Stomach (tissue), 9 donors: ENCODE results near the gene RAPSN. TPM values are rescaled to one million over a fixed set of nuclear protein-coding genes. Genes with fewer than 3 reads are reported as not detected.
A peak's percentile ranks its signal among the peaks of the same experiment; 100 is the strongest.

Source experiments
- DNase-seq, 2 donors: peaks; one replicate each; pipeline versions ENCODE4 v3.0.0 to v3.0.0-alpha.2; 2013 to 2019
- H3K27ac ChIP-seq, 5 donors: fragments of 200-600 bp in 4 of 5; sonication (generic) in 4 of 5; one replicate each; pipeline ENCODE4 v1.5.1; 2013 to 2019; ENCODE audit warnings: mild to moderate bottlenecking in 1 of 5, moderate library complexity in 1 of 5
- H3K27me3 ChIP-seq, 3 donors: fragments of 200-600 bp; sonication (generic); one replicate each; pipeline ENCODE4 v1.5.1; 2017 to 2019; ENCODE audit warnings: mixed run types in 1 of 3
- H3K36me3 ChIP-seq, 4 donors: fragments of 200-600 bp; sonication (generic); 1 replicate in 3 of 4; 2 replicates in 1 of 4; pipeline ENCODE4 v1.5.1; 2016 to 2019
- H3K4me1 ChIP-seq, 4 donors: fragments of 200-600 bp; sonication (generic); one replicate each; pipeline ENCODE4 v1.5.1; 2016 to 2019
- H3K4me3 ChIP-seq, 4 donors: fragments of 200-600 bp; sonication (generic) in 3 of 4; one replicate each; pipeline ENCODE4 v1.5.1; 2016 to 2019; ENCODE audit warnings: mild to moderate bottlenecking in 1 of 4
- H3K9me3 ChIP-seq, 4 donors: fragments of 200-600 bp; sonication (generic); one replicate each; pipeline ENCODE4 v1.5.1; 2016 to 2019
- CTCF ChIP-seq, 7 experiments: fragments of 450-650 bp in 4 of 7; fragments of 200-600 bp in 3 of 7; sonication (generic) in 3 of 7; IDR thresholded peaks; one replicate each; pipeline ENCODE4 v1.5.1; 2016 to 2019; ENCODE audit warnings: antibody characterized with exemption in 7 of 7, control low read depth in 2 of 7, mild to moderate bottlenecking in 1 of 7
- EP300 ChIP-seq: sonication (generic); formaldehyde crosslinking; IDR thresholded peaks from one replicate; pipeline ENCODE4 v1.6.1; 2017; ENCODE audit warnings: antibody characterized with exemption
- POLR2A ChIP-seq, 4 donors: fragments of 450-650 bp; IDR thresholded peaks; one replicate each; pipeline ENCODE4 v1.6.1; 2016; ENCODE audit warnings: antibody characterized with exemption in 4 of 4, control low read depth in 2 of 4, mild to moderate bottlenecking in 1 of 4, moderate library complexity in 1 of 4
- POLR2AphosphoS5 ChIP-seq, 3 donors: sonication (generic); formaldehyde crosslinking; IDR thresholded peaks; one replicate each; pipeline ENCODE4 v1.6.1; 2016; ENCODE audit warnings: antibody characterized with exemption in 3 of 3
- WGBS, 5 donors: extraction: QIAGEN DNeasy Blood & Tissue Kit in 3 of 5; methylation state at CpG; one replicate each; pipeline versions ENCODE4 v1.1.5 to v1.1.7; 2013 to 2018; 5-methylcytosine and 5-hydroxymethylcytosine counted together
- intact Hi-C: fragments of 100-400 bp; cut with DNase I; formaldehyde crosslinking; loops from one replicate; pipeline ENCODE4 v1.15.1; 2023; ENCODE audit warnings: low total_unique reads
- polyA plus RNA-seq, 3 donors: library from polyadenylated mRNA; stranded (reverse); fragments of 200-250 nt; gene quantifications; one replicate each; pipeline ENCODE4 v1.2.3, GENCODE V29; 2013
- small RNA-seq, 4 donors: library from RNA; depleted of rRNA; stranded (forward); fragments of <200 nt; gene quantifications; one replicate each; pipeline ENCODE3, GENCODE V24; 2016
- total RNA-seq, 5 donors: library from RNA; depleted of rRNA; stranded (reverse); fragments of >200 nt; gene quantifications; one replicate each; pipeline versions ENCODE4 v1.1.0 to v1.2.3, GENCODE V29; 2014 to 2016
- donor health status: healthy with polysubstance abuse.
- donor health status: Bipolar disorder and iron deficiency.
- donor health status: healthy.

The RAPSN gene
- total and polyA plus RNA-seq, 8 donors, result 0.20 to 1.2 (median 1.1) TPM; not detected in 5

DNA sequence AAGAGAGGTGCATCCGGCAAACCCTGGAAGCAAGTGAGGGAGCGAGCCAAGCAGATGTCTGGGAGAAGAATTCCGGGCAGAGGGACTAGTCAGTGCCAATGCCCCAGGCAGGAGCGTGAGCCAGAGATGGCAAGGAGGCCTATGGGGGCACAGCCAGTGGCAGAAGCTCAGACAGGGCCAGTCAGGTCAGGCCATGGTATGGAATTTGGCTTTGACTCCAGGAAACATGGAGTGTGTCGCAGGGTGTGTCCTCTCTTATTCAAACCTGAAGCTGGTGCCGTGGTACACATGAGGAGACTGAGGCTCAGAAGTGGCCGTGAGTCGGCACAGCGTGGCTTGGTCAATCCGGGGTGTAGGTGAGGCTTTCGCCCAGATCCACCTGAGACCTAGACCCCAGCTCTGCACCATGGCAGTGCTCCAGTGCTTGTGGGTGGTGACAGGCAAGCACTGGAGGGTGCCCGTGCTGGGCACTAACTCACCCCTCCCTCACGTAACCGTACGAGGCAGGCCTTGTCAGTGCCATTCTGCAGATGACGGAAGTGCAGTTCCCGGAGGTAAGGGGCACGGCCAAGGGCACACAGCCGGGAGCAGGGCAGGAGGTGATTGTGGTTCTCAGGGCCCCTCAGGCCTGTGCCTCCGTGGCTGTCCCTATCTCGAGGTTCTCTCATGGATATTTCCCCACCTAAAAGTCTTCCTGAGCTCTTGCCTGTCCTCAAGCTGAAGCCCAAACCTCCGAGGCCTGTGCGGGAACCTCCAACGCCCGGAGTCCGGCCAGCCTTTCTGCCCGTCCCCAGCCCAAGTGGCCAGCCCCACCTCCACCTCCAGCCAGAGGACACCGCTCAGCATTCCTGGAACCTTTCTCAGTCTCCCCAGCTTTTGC lies 60.0 kb downstream of the RAPSN start:
- WGBS, 5 donors, result 73 to 85% (median 80%) methylated on average over 24 to 28 of the region's 28 CpGs
- Histone ChIP-seq H3K9me3 (no peaks in the 10 kb centered on the region), H3K36me3 (no peaks in the 10 kb centered on the region), H3K27me3 (no peaks in the 10 kb centered on the region), H3K4me3 (no peak overlapping the region), H3K4me1 (peaks cover 0 to 24% (median 0%) of the 10 kb centered on the region in 4 donors), H3K27ac (peak overlapping the region in 2 of 5 donors; percentile 85 to 90)
- intact Hi-C loops, result no loop called here
- TF ChIP-seq CTCF (IDR thresholded peaks at IDR 0.05) (no peak), EP300 (no peak), POLR2A (IDR thresholded peaks at IDR 0.05) (no peak), POLR2AphosphoS5 (IDR thresholded peaks at IDR 0.05) (no peak)
- no peak for DNase-seq

DNA sequence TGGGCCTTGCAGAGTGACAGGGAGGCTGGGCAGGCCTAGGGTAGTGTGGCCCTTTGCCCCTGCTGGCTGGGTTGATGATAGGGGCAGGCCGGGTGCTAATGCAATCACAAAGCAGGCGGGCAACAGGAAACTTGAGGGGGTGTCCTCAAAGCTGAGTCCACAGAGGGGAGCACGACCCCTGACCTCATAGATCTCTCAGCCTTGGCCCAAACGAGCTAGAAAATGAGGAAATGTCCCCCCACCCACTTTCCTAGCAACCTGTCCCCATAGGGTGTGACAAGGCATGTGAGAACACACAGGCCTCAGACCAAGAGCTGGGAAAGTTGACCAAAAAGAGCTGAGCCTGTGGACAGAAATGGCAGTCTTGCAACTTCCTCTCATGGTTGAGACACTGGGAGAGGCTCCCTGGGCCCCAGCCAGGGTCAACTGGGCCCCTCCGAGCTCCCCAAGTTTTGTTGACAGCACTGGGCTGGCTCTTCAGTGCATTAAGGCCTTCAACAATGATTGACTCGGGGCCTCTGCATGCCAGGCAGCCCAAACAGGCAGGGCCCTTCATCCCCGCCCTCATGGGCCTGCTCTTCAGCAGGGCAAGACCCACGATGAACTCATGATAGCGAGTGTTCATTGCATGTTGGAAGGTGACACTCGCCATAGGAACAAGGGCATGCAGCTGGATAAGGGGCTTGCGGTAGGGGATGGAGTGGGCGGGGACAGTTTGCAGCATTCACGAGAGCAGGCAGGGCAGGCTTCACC lies 60.8 kb downstream of the RAPSN start:
- H3K4me1 ChIP-seq, result peaks cover 0 to 16% (median 0%) of the 10 kb centered on the region in 4 donors
- no peaks in the 10 kb centered on the region for H3K36me3 ChIP-seq
- WGBS, 5 donors, result 67 to 82% (median 68%) methylated on average over 13 of the region's 13 CpGs
- H3K27me3 ChIP-seq, result no peaks in the 10 kb centered on the region
- H3K27ac ChIP-seq, result peak overlapping the region in 2 of 5 donors; percentile 85 to 90
- TF ChIP-seq CTCF (IDR thresholded peaks at IDR 0.05) (no peak), POLR2A (IDR thresholded peaks at IDR 0.05) (no peak), EP300 (no peak), POLR2AphosphoS5 (IDR thresholded peaks at IDR 0.05) (no peak)
- no peaks in the 10 kb centered on the region for H3K9me3 ChIP-seq
- H3K4me3 ChIP-seq, result no peak overlapping the region
- intact Hi-C loops, result no loop called here
- peak in 1 of 2 donors; percentile 9 for DNase-seq

Small RNA genes within 50 kb of the gene (small RNA-seq; reads per million reads assigned to genes)
- 0 reads per million in 4 donors for gene MIR4487

Other genes starting within 250 kb of the RAPSN start
- 10 to 100 TPM; 16.3 to 63.0 (median 26.7) TPM for gene DDB2, start 234.2 kb downstream of the RAPSN start, total RNA-seq
- gene DDB2, start 234.2 kb downstream of the RAPSN start, polyA plus RNA-seq, result 10 to 100 TPM; 18.2 to 64.6 (median 35.0) TPM
- gene ACP2, start 200.3 kb downstream of the RAPSN start, total RNA-seq, result 100 to 1,000 TPM in 1 of 5 donors, 10 to 100 TPM in 4; 20.1 to 147 (median 52.0) TPM
- gene ACP2, start 200.3 kb downstream of the RAPSN start, polyA plus RNA-seq, result 10 to 100 TPM; 10.8 to 24.7 (median 21.6) TPM
- 10 to 100 TPM; 20.0 to 94.5 (median 36.6) TPM for gene NR1H3, start 191.1 kb downstream of the RAPSN start, total RNA-seq
- 100 to 1,000 TPM in 1 of 3 donors, 10 to 100 TPM in 2; 31.3 to 100 (median 47.2) TPM for gene NR1H3, start 191.1 kb downstream of the RAPSN start, polyA plus RNA-seq
- gene MADD, start 179.0 kb downstream of the RAPSN start, total RNA-seq, result 100 to 1,000 TPM in 1 of 5 donors, 10 to 100 TPM in 4; 38.9 to 131 (median 54.0) TPM
- gene MADD, start 179.0 kb downstream of the RAPSN start, polyA plus RNA-seq, result 10 to 100 TPM; 13.6 to 14.7 (median 14.2) TPM
- 10 to 100 TPM in 1 of 5 donors, under 1 TPM in 2, not detected in 2; 0.72 to 15.6 (median 0.73) TPM for gene MYBPC3, start 96.4 kb downstream of the RAPSN start, total RNA-seq
- gene MYBPC3, start 96.4 kb downstream of the RAPSN start, polyA plus RNA-seq, result 1 to 10 TPM; 1.0 to 3.4 (median 2.1) TPM
- 1 to 10 TPM; 2.6 to 8.4 (median 7.0) TPM for gene SPI1, start 70.6 kb downstream of the RAPSN start, total RNA-seq
- gene SPI1, start 70.6 kb downstream of the RAPSN start, polyA plus RNA-seq, result 10 to 100 TPM in 2 of 3 donors, 1 to 10 TPM in 1; 8.2 to 24.3 (median 15.3) TPM
- gene SLC39A13, start 40.5 kb downstream of the RAPSN start, total RNA-seq, result 100 to 1,000 TPM in 1 of 5 donors, 10 to 100 TPM in 3, 1 to 10 TPM in 1; 7.0 to 158 (median 24.8) TPM
- 10 to 100 TPM; 21.7 to 33.6 (median 27.1) TPM for gene SLC39A13, start 40.5 kb downstream of the RAPSN start, polyA plus RNA-seq
- gene PSMC3, start 22.7 kb downstream of the RAPSN start, total RNA-seq, result 100 to 1,000 TPM in 2 of 5 donors, 10 to 100 TPM in 2, 1 to 10 TPM in 1; 8.1 to 147 (median 65.9) TPM
- gene PSMC3, start 22.7 kb downstream of the RAPSN start, polyA plus RNA-seq, result 100 to 1,000 TPM; 143 to 175 (median 145) TPM
- gene CELF1, start 104.0 kb upstream of the RAPSN start, total RNA-seq, result 100 to 1,000 TPM in 2 of 5 donors, 10 to 100 TPM in 3; 39.7 to 206 (median 95.2) TPM
- gene CELF1, start 104.0 kb upstream of the RAPSN start, polyA plus RNA-seq, result 10 to 100 TPM; 12.7 to 18.5 (median 17.7) TPM
- 100 to 1,000 TPM in 2 of 5 donors, 10 to 100 TPM in 3; 39.5 to 126 (median 80.6) TPM for gene PTPMT1, start 116.5 kb upstream of the RAPSN start, total RNA-seq
- 10 to 100 TPM; 36.4 to 62.1 (median 55.2) TPM for gene PTPMT1, start 116.5 kb upstream of the RAPSN start, polyA plus RNA-seq
- 10 to 100 TPM in 3 of 5 donors, 1 to 10 TPM in 2; 2.7 to 19.8 (median 16.2) TPM for gene KBTBD4, start 129.8 kb upstream of the RAPSN start, total RNA-seq
- 10 to 100 TPM in 1 of 3 donors, 1 to 10 TPM in 2; 7.5 to 14.2 (median 8.0) TPM for gene KBTBD4, start 129.8 kb upstream of the RAPSN start, polyA plus RNA-seq
- gene NDUFS3, start 129.9 kb upstream of the RAPSN start, total RNA-seq, result 100 to 1,000 TPM in 1 of 5 donors, 10 to 100 TPM in 4; 28.6 to 143 (median 71.2) TPM
- gene NDUFS3, start 129.9 kb upstream of the RAPSN start, polyA plus RNA-seq, result 100 to 1,000 TPM; 128 to 210 (median 209) TPM
- 1 to 10 TPM in 1 of 5 donors, under 1 TPM in 1, not detected in 3; 0.37 to 1.2 TPM for gene FAM180B, start 137.5 kb upstream of the RAPSN start, total RNA-seq
- gene FAM180B, start 137.5 kb upstream of the RAPSN start, polyA plus RNA-seq, result not detected
- 1 to 10 TPM in 3 of 5 donors, under 1 TPM in 1, not detected in 1; 0.87 to 8.4 (median 1.2) TPM for gene C1QTNF4, start 145.3 kb upstream of the RAPSN start, total RNA-seq
- 1 to 10 TPM in 2 of 3 donors, under 1 TPM in 1; 0.68 to 3.9 (median 2.7) TPM for gene C1QTNF4, start 145.3 kb upstream of the RAPSN start, polyA plus RNA-seq
- 10 to 100 TPM; 21.7 to 86.2 (median 49.6) TPM for gene MTCH2, start 193.4 kb upstream of the RAPSN start, total RNA-seq
- 10 to 100 TPM; 27.6 to 48.8 (median 37.2) TPM for gene MTCH2, start 193.4 kb upstream of the RAPSN start, polyA plus RNA-seq